Measurements from ENCODE around the gene ABHD12B. TPM values are rescaled to one million over a fixed set of nuclear protein-coding genes. Genes with fewer than 3 reads are reported as not detected.

The ABHD12B gene
- total and polyA plus RNA-seq, 2 of the 13 experiments (the other 11 are each of a cell fraction or from before 2014, with no cell fraction given) = not detected

- TF ChIP-seq ZNF383 (CRISPR knock-in tag; IDR thresholded peaks at IDR 0.05; ENCODE audit: borderline replicate concordance) (no peak), TBL1XR1 (IDR thresholded peaks at IDR 0.05; ENCODE audit: borderline replicate concordance, low read length, partially characterized antibody) (no peak), IRF1 (CRISPR knock-in tag; IDR thresholded peaks at IDR 0.05; ENCODE audit: low read depth) (no peak), NR2F6 (IDR thresholded peaks at IDR 0.05) (no peak), NR2F6 (CRISPR knock-in tag; IDR thresholded peaks at IDR 0.05) (no peak), ZNF816 (CRISPR knock-in tag; IDR thresholded peaks at IDR 0.05; ENCODE audit: borderline replicate concordance) (no peak), ZNF850 (CRISPR knock-in tag; conservative IDR thresholded peaks at IDR 0.05) (no peak), ZNF761 (CRISPR knock-in tag; conservative IDR thresholded peaks at IDR 0.05) (no peak), IKZF4 (CRISPR knock-in tag; IDR thresholded peaks at IDR 0.05; ENCODE audit: borderline replicate concordance, low read depth, not compliant biosample characterization) (no peak), RXRB (CRISPR knock-in tag; IDR thresholded peaks at IDR 0.05; ENCODE audit: borderline replicate concordance) (no peak), MAX (IDR thresholded peaks at IDR 0.05) (peak; percentile 49; the same call in 1 of the 2 replicates), ZNF609 (CRISPR knock-in tag; IDR thresholded peaks at IDR 0.05; ENCODE audit: borderline replicate concordance) (peak; percentile 25; the same call in 1 of the 2 replicates), JUNB (CRISPR knock-in tag; IDR thresholded peaks at IDR 0.05; ENCODE audit: borderline replicate concordance) (no peak), ZNF333 (CRISPR knock-in tag; IDR thresholded peaks at IDR 0.05; ENCODE audit: borderline replicate concordance) (no peak), RAD21 (CRISPR knock-in tag; IDR thresholded peaks at IDR 0.05) (no peak), FOXA3 (CRISPR knock-in tag; IDR thresholded peaks at IDR 0.05) (peak; percentile 33; the same call in 1 of the 2 replicates), CBX2 (IDR thresholded peaks at IDR 0.05; ENCODE audit: low read depth, low read length) (no peak), CBX2 (CRISPR knock-in tag; IDR thresholded peaks at IDR 0.05; ENCODE audit: low read depth) (no peak), CREM (IDR thresholded peaks at IDR 0.05) (peak; percentile 28; the same call in 1 of the 2 replicates), CREM (CRISPR knock-in tag; IDR thresholded peaks at IDR 0.05) (no peak), PITX1 (CRISPR knock-in tag; IDR thresholded peaks at IDR 0.05) (no peak), U2AF2 (IDR thresholded peaks at IDR 0.05; ENCODE audit: low read depth, low read length) (no peak), ZNF792 (CRISPR knock-in tag; IDR thresholded peaks at IDR 0.05) (no peak), FOXO4 (CRISPR knock-in tag; conservative IDR thresholded peaks at IDR 0.05) (0 out of 2 replicates have a peak, but pooled peaks have one; percentile 15)
These were observed 38.8 kb upstream of the ABHD12B start (continued) for GRCh38 chr14:50832935-50833630.
